ENCODE results near the gene ANK3. TPM values are rescaled to one million over a fixed set of nuclear protein-coding genes. Genes with fewer than 3 reads are reported as not detected.
A peak's percentile ranks its signal among the peaks of the same experiment; 100 is the strongest.

Gene ANK3
- total RNA-seq, 2 experiments from 2014 or later: 24.0 to 25.2 TPM

- H3K36me3 Mint-ChIP-seq (ENCODE audit: low read depth): no peaks in the 10 kb centered on the region
- ChIA-PET POLR2A (no interaction called here), CTCF (interaction anchor here (0.9 to 1.0 kb wide), 2 partner anchors 19 to 153 kb away, joined by 3 read pairs; no protein-coding TSS in a partner anchor)
- no peak overlapping the region for H3K4me3 Mint-ChIP-seq
- intact Hi-C loops (cut with DNase I, micrococcal nuclease): no loop called here
- no peak overlapping the region for H3K27ac Mint-ChIP-seq
- H3K9me3 Mint-ChIP-seq (ENCODE audit: low read depth): no peaks in the 10 kb centered on the region
- H3K4me1 Mint-ChIP-seq: no peaks in the 10 kb centered on the region
- H3K27me3 Mint-ChIP-seq: peaks cover 4% of the 10 kb centered on the region
- ATAC-seq (no peak), DNase-seq (no peak)
Measured at GRCh38 chr10:60008816-60009215, 380.9 kb downstream of the ANK3 start.

- H3K36me3 Mint-ChIP-seq (ENCODE audit: low read depth): no peaks in the 10 kb centered on the region
- ChIA-PET CTCF (interaction anchor here (1.3 kb wide), 1 partner anchor 14 kb away, joined by 3 read pairs; no protein-coding TSS in a partner anchor), POLR2A (no interaction called here)
- H3K4me1 Mint-ChIP-seq: peaks cover under 1% of the 10 kb centered on the region
- H3K4me3 Mint-ChIP-seq: no peak overlapping the region
- intact Hi-C loops (cut with DNase I, micrococcal nuclease): no loop called here
- no peak for ATAC-seq
- H3K27me3 Mint-ChIP-seq: no peaks in the 10 kb centered on the region
- no peak for DNase-seq
- no peaks in the 10 kb centered on the region for H3K9me3 Mint-ChIP-seq (ENCODE audit: low read depth)
- no peak overlapping the region for H3K27ac Mint-ChIP-seq
Measured at GRCh38 chr10:60006062-60006461, 383.6 kb downstream of the ANK3 start.

DNA sequence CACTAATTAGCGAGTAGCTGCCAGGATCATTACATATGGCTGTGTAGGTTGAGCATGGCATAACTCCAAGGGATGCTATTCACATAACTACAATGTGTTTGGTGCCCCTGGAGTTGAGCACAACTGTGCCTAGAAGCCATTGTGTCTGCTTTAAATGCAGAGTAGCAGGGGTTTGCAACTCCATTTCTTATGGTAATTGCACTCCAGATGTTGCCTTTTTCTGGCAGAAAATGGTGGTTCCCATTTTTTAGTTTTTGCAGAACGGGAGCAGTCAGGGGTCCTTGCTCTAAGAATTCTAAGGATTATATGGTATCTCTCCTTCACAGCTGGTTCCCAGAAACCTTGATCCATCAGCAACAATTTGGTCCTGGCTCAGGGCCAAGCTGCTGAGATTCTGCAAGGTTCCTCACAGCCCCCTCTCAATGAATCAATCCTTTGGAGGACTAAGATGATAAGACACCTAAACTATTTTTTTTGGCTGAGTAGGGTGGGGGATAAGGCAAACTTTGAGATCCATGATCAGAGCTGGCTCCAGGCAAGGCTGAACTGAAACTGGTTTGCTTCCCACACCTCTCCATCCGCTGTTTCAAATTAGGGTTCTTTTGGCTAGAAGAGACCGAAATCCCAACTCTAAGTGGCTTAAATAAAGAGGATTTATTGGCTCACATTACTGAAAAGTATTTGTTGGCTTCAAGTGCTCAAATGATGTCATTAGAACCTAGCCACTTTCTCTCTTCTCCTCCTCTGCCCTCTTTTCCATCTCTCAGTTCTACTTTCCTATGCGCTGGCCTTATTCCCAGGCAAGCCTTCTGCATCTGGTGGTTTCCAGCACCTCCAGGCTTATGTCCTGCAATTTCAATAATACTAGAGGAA, 385.8 kb downstream of the ANK3 start:
- DNase-seq: no peak
- H3K9me3 Mint-ChIP-seq (ENCODE audit: low read depth): no peaks in the 10 kb centered on the region
- no peak overlapping the region for H3K27ac Mint-ChIP-seq
- ATAC-seq: no peak
- peaks cover 8% of the 10 kb centered on the region for H3K4me1 Mint-ChIP-seq
- CTCF ChIA-PET: no interaction called here
- POLR2A ChIA-PET: no interaction called here
- intact Hi-C loops (cut with DNase I, micrococcal nuclease): no loop called here
- no peaks in the 10 kb centered on the region for H3K36me3 Mint-ChIP-seq (ENCODE audit: low read depth)
- H3K27me3 Mint-ChIP-seq: peaks cover 3% of the 10 kb centered on the region
- no peak overlapping the region for H3K4me3 Mint-ChIP-seq

DNA sequence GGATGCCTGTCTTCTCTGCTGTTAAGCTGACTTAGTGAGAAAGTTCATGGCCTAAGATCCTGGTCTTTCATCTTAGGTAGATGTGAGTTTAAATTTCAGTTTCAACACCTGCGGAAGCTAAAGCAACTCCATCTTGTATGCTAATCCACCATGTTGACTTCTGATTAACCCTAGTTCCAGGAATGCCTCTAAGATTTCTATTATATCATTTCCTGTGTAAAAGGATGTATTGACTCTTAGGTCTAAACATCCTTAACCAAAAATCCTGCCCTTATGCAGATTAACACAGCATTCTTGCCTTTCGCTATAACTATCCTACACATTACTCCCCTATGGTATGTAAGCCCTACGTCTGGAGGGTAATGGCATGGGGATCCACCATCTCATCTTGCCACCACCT, 388.9 kb downstream of the ANK3 start:
- DNase-seq: no peak
- Mint-ChIP-seq H3K4me1 (peaks cover 10% of the 10 kb centered on the region), H3K36me3 (ENCODE audit: low read depth) (no peaks in the 10 kb centered on the region), H3K27ac (peak overlapping the region; percentile 49), H3K27me3 (peaks cover 3% of the 10 kb centered on the region), H3K9me3 (ENCODE audit: low read depth) (no peaks in the 10 kb centered on the region), H3K4me3 (no peak overlapping the region)
- POLR2A ChIA-PET: no interaction called here
- ATAC-seq: peak; percentile 75
- intact Hi-C loops (cut with DNase I, micrococcal nuclease): no loop called here
- CTCF ChIA-PET: no interaction called here

DNA sequence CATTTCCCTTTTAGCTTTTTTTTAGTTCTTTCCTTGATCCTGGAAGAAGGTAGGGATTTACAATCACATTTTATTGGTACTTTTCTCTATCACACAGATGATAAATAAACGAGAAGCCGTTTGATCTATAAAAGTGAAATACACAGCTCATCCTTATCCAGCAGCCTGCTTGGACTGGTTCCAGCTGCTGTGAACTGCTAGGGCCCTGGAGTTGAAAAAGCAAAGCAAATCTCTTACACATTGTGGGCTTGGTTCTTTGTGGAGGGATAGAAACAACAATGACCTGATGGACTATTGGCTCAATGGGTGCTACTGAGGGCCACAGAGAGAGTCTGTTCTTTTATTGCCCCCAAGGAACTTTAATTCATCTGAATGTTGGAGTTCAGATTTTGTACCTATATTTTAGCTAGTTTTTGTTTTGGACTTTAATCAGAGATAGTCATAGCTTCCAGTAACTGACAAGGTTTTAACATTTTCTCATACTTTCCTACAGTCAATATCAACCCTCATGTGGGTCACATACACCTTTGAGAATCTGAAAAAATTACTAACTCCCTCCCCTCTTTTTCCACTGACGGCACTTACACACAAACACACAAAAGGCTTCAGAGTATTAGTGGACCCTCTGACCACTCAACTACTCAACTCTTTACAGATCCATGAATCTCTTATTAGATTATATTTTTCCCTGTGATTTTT, 391.7 kb downstream of the ANK3 start:
- no peaks in the 10 kb centered on the region for H3K9me3 Mint-ChIP-seq (ENCODE audit: low read depth)
- ATAC-seq: no peak
- POLR2A ChIA-PET: no interaction called here
- intact Hi-C loops (cut with DNase I, micrococcal nuclease): no loop called here
- no peak overlapping the region for H3K4me3 Mint-ChIP-seq
- no peak for DNase-seq
- CTCF ChIA-PET: interaction anchor here (0.7 to 1.3 kb wide), 2 partner anchors 89 to 372 kb away, joined by 3 to 4 read pairs; no protein-coding TSS in a partner anchor
- H3K27ac Mint-ChIP-seq: no peak overlapping the region
- peaks cover 3% of the 10 kb centered on the region for H3K27me3 Mint-ChIP-seq
- H3K4me1 Mint-ChIP-seq: peaks cover 10% of the 10 kb centered on the region
- H3K36me3 Mint-ChIP-seq (ENCODE audit: low read depth): no peaks in the 10 kb centered on the region

DNA sequence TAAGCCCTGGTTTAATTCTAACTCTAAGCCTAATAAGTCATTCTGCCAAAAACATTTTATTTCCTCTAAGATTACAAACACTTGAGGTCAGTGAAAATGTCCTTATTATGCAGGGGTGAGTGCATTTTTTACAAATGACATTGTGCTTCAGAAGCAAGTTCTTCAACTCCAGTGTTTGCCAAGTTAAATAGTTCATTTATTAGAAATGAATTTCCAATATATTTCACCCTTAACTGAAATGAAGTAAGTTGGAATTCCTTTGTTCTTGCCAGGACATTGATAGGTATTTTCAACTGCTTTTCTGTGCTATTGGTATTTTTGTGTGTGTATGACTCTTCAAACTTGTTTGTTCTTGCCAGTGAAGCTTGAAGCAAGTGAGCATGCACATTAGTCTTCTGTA, 393.8 kb downstream of the ANK3 start:
- H3K4me1 Mint-ChIP-seq: peaks cover 13% of the 10 kb centered on the region
- H3K4me3 Mint-ChIP-seq: no peak overlapping the region
- peaks cover 8% of the 10 kb centered on the region for H3K27me3 Mint-ChIP-seq
- no peak for DNase-seq
- POLR2A ChIA-PET: no interaction called here
- no peak overlapping the region for H3K27ac Mint-ChIP-seq
- intact Hi-C loops (cut with DNase I, micrococcal nuclease): no loop called here
- CTCF ChIA-PET: no interaction called here
- H3K9me3 Mint-ChIP-seq (ENCODE audit: low read depth): no peaks in the 10 kb centered on the region
- no peaks in the 10 kb centered on the region for H3K36me3 Mint-ChIP-seq (ENCODE audit: low read depth)
- ATAC-seq: no peak

DNA sequence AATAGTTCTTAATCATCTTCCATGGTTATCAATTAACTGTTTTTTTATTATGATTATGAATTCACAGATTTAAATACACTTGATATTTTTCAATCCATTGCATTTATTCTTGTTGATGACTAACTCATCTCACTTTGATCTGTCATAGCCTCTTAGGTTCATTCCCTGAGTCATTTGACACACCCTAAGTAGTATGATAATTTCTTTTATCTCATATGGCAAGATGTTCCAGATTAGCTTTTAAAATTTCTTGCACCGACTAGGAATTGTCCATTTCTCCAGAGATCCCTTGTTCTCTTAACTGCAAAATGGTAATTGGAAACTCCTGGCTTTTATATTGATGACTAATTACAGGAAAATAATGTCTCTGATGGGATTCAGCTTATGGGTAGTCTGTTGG, 395.7 kb downstream of the ANK3 start:
- peaks cover 9% of the 10 kb centered on the region for H3K4me1 Mint-ChIP-seq
- H3K4me3 Mint-ChIP-seq: no peak overlapping the region
- no peaks in the 10 kb centered on the region for H3K36me3 Mint-ChIP-seq (ENCODE audit: low read depth)
- H3K27me3 Mint-ChIP-seq: peaks cover 15% of the 10 kb centered on the region
- no peaks in the 10 kb centered on the region for H3K9me3 Mint-ChIP-seq (ENCODE audit: low read depth)
- H3K27ac Mint-ChIP-seq: no peak overlapping the region
- ChIA-PET CTCF (no interaction called here), POLR2A (no interaction called here)
- no peak for ATAC-seq
- intact Hi-C loops (cut with DNase I, micrococcal nuclease): no loop called here
- DNase-seq: no peak

- intact Hi-C loops (cut with DNase I, micrococcal nuclease): no loop called here
- ChIA-PET POLR2A (no interaction called here), CTCF (interaction anchor here (0.6 to 1.2 kb wide), 2 partner anchors 15 to 146 kb away, joined by 3 read pairs; no protein-coding TSS in a partner anchor)
- H3K4me1 Mint-ChIP-seq: peaks cover 6% of the 10 kb centered on the region
- DNase-seq (no peak), ATAC-seq (peak; percentile 39)
- H3K4me3 Mint-ChIP-seq: no peak overlapping the region
- no peaks in the 10 kb centered on the region for H3K36me3 Mint-ChIP-seq (ENCODE audit: low read depth)
- no peaks in the 10 kb centered on the region for H3K9me3 Mint-ChIP-seq (ENCODE audit: low read depth)
- no peak overlapping the region for H3K27ac Mint-ChIP-seq
- H3K27me3 Mint-ChIP-seq: peaks cover 19% of the 10 kb centered on the region
Measured at GRCh38 chr10:59991661-59992060, 398.0 kb downstream of the ANK3 start.

DNA sequence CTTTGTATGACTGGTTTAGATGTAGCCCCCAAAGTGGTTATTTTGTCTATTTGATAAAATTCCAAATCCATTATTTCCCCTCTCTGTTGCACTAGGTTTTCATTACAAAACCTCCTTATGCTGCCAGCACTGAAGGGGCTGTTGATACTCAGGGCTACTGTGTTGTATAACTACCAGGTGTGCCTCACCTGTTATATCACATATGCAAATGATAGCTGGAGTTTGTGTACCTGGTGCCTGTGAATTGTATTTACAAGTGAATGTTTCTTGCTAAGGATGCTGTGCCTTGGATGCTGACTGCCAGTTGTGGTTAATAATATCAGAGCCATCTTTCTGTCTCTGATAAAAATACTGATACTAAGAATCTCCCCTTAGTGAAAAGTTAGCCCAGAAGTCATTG, 398.6 kb downstream of the ANK3 start:
- POLR2A ChIA-PET: no interaction called here
- ATAC-seq: no peak

DNA sequence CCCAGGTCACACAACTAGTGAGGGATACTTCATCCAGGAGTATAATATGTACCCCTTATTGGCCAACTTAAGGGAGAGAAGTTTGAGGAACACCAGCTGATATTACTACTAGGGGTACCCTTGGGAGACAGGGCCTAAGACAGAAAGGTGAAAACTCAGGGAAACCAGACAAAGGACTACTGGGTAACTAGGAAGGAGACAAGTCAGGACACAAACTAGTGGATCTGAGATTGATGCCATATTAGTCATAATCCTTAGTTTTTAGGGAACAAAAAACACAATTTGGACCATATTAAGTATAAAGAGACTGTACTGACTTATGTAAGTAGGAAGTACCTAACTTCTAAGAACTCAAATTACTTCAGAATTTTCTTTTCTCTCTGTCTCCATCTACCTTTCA, 404.0 kb downstream of the ANK3 start:
- POLR2A ChIA-PET: no interaction called here
- Mint-ChIP-seq H3K4me3 (no peak overlapping the region), H3K27ac (no peak overlapping the region), H3K9me3 (ENCODE audit: low read depth) (no peaks in the 10 kb centered on the region), H3K4me1 (no peaks in the 10 kb centered on the region), H3K36me3 (ENCODE audit: low read depth) (no peaks in the 10 kb centered on the region), H3K27me3 (peaks cover 16% of the 10 kb centered on the region)
- ATAC-seq: no peak
- intact Hi-C loops (cut with DNase I, micrococcal nuclease): no loop called here
- no peak for DNase-seq
- CTCF ChIA-PET: no interaction called here

More for the DNA sequence above, 398.6 kb downstream of the ANK3 start:
- peaks cover 6% of the 10 kb centered on the region for H3K4me1 Mint-ChIP-seq
- DNase-seq: no peak
- CTCF ChIA-PET: interaction anchor here (0.6 to 1.2 kb wide), 2 partner anchors 15 to 146 kb away, joined by 3 read pairs; no protein-coding TSS in a partner anchor
- H3K9me3 Mint-ChIP-seq (ENCODE audit: low read depth): no peaks in the 10 kb centered on the region
- peaks cover 19% of the 10 kb centered on the region for H3K27me3 Mint-ChIP-seq
- H3K27ac Mint-ChIP-seq: no peak overlapping the region
- no peaks in the 10 kb centered on the region for H3K36me3 Mint-ChIP-seq (ENCODE audit: low read depth)
- intact Hi-C loops (cut with DNase I, micrococcal nuclease): no loop called here
- H3K4me3 Mint-ChIP-seq: no peak overlapping the region

- Mint-ChIP-seq H3K27me3 (peaks cover 10% of the 10 kb centered on the region), H3K4me3 (no peak overlapping the region), H3K9me3 (ENCODE audit: low read depth) (no peaks in the 10 kb centered on the region), H3K27ac (no peak overlapping the region), H3K36me3 (ENCODE audit: low read depth) (no peaks in the 10 kb centered on the region), H3K4me1 (no peaks in the 10 kb centered on the region)
- intact Hi-C loops (cut with DNase I, micrococcal nuclease): no loop called here
- DNase-seq: no peak
- no peak for ATAC-seq
- ChIA-PET CTCF (no interaction called here), POLR2A (interaction anchor here (0.8 kb wide), 1 partner anchor 76 kb away, joined by 3 read pairs; no protein-coding TSS in a partner anchor)
Measured at GRCh38 chr10:59984415-59984814, 405.3 kb downstream of the ANK3 start.

- ChIA-PET POLR2A (no interaction called here), CTCF (interaction anchor here (0.6 to 0.7 kb wide), 2 partner anchors 395 to 1415 kb away, joined by 3 to 4 read pairs; no protein-coding TSS in a partner anchor)
- Mint-ChIP-seq H3K27me3 (peaks cover 2% of the 10 kb centered on the region), H3K4me1 (no peaks in the 10 kb centered on the region), H3K9me3 (ENCODE audit: low read depth) (peaks cover 8% of the 10 kb centered on the region), H3K36me3 (ENCODE audit: low read depth) (no peaks in the 10 kb centered on the region), H3K4me3 (no peak overlapping the region), H3K27ac (no peak overlapping the region)
- DNase-seq (no peak), ATAC-seq (no peak)
- intact Hi-C loops (cut with DNase I, micrococcal nuclease): no loop called here
Measured at GRCh38 chr10:59980356-59980755, 409.3 kb downstream of the ANK3 start.
